HG03460 (cell line): Measurements from ENCODE around the gene ABCA13.

Experiments used
- ATAC-seq: cut with Tn5 transposase; IDR thresholded peaks from one replicate; pipeline ENCODE4 v1.9.1; 2021; ENCODE audit not compliant: unreplicated experiment

Gene ABCA13

GRCh38 chr7:48627164-48627563 is 455.9 kb downstream of the ABCA13 start:
- ATAC-seq: no peak

GRCh38 chr7:48628793-48629349 is 457.6 kb downstream of the ABCA13 start:
- no peak for ATAC-seq

- no peak for ATAC-seq
Observed at GRCh38 chr7:48634116-48634632, 462.9 kb downstream of the ABCA13 start.

GRCh38 chr7:48635796-48636195 is 464.5 kb downstream of the ABCA13 start:
- ATAC-seq: no peak

DNA sequence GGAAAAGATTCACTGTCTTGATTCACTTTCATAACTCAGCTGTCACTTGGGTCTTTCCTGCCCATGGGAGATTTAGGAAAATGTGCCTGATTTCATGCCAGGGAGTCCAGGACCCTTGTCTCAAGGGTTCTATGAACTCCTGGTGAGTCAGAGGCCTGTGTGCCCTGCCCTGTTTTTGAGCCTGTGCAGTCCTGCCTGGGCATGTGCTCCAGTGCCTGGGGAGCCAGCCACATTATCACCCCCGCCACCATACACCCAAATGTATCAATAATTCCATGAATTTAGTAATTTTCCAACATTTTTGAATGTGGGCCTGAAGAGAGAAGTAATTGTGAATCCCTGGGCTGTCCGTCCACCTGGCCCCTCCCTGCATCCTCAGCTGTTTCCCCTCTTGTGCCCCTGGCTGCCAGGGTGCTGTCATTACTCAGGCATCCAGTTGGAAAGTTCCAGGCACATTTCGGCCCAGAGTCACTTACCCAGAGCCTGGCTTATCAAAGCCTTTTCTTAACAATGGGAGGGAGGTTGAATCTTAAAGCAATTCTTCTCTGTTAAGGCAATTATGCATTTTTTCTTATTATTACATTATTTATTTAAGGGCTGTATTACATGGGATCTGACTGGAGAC is 465.2 kb downstream of the ABCA13 start:
- no peak for ATAC-seq

- ATAC-seq: no peak
Observed at GRCh38 chr7:48637382-48637781, 466.1 kb downstream of the ABCA13 start.

GRCh38 chr7:48638041-48638440 is 466.8 kb downstream of the ABCA13 start:
- ATAC-seq: no peak

- no peak for ATAC-seq
Observed at GRCh38 chr7:48643431-48644013, 472.3 kb downstream of the ABCA13 start.

GRCh38 chr7:48658138-48658537 is 486.9 kb downstream of the ABCA13 start:
- no peak for ATAC-seq

- no peak for ATAC-seq
Observed at GRCh38 chr7:48660306-48660870, 489.1 kb downstream of the ABCA13 start.

- ATAC-seq: no peak
Observed at GRCh38 chr7:48664241-48664640, 493.0 kb downstream of the ABCA13 start.

- ATAC-seq: no peak
Observed at GRCh38 chr7:48665353-48666135, 494.3 kb downstream of the ABCA13 start.

GRCh38 chr7:48667407-48667806 is 496.1 kb downstream of the ABCA13 start:
- no peak for ATAC-seq

DNA sequence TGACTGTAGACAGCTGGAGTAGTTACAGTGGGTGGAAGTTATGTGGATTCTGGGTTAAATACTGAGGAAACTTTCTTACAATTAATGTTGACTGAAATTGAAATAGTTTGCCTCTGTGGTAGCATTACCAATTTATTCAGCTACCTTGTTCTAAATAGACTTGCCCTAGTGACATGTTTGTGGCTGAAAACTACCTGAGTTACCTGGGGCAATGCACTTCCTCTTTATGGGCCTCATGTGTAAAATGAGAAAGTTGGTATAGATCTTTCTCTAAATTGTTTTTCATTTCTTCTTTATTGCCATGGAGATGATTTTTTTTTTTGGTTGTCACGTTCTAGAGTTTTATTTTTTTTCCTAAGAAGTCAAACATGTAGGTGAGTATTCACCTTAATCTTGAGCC is 500.4 kb downstream of the ABCA13 start:
- no peak for ATAC-seq

DNA sequence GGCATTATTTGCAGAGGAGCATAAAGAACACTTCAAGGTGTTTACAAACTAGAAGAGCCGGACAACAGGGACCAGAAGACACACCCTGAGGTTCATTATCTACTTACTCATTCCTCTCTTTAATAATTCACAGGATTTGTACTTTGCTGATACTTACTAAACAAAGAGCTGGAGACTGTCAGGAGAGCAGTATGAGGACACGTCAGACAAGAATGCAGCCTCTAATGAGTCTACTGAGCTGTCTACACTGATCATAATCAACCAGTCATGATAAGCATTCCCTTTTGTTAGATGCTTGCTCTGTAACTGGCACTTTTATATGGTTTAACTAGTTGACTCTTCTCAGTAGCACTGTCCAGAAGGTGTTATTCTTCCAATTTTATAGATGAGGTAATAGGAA is 509.7 kb downstream of the ABCA13 start:
- ATAC-seq: no peak

- no peak for ATAC-seq
Observed at GRCh38 chr7:48691788-48692187, 520.5 kb downstream of the ABCA13 start.
